Activated naive CD4-positive, alpha-beta T cell (primary cell): ENCODE results near the gene BTBD2.
"Not testable (repeated sequence)": the region's sequence is repeated elsewhere in the genome, so short reads cannot be mapped to it uniquely, and the experiment has no call there.

Experiments used
- DNase-seq, 4 experiments: peaks; one replicate each; lab custom pipeline; 2025; lab: John Stamatoyannopoulos, UW

Gene BTBD2

GRCh38 chr19:2039959-2040646 lies 24.6 kb upstream of the BTBD2 start:
- no peak for DNase-seq

GRCh38 chr19:2039089-2039958 lies 23.8 kb upstream of the BTBD2 start:
- DNase-seq, result no peak

- no peak for DNase-seq
Observed at GRCh38 chr19:2038284-2039088, 23.0 kb upstream of the BTBD2 start.

DNA sequence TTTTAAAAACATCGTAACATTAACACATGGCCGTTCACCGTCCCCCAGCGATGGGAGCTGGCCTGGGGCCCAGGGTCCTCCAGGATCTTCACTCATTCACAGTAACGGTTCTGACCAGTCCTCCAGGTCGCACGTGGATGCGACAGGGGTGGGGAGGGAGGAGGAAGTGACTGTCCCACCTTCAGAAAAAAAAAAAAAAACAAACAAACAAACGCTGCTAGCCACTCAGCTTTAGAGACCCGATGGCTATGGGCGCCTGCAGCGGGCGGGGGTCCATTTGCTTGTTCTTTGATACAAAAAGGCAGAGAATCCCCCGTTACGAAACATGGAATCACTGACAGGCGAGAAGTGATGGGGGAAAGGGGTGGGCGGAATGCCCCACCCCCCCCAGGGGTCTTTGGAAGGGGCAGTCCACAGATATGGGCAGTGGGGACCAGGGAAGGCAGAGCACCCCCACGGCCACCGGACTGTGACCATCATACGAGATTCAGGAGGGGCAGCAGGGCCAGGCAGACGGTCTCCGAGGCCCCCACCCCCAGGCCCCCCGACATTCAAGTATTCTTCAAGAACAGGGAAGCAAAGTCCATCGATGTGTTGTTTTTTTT lies 22.2 kb upstream of the BTBD2 start:
- no peak for DNase-seq

- no peak for DNase-seq
Observed at GRCh38 chr19:2036424-2036823, 20.9 kb upstream of the BTBD2 start.

DNA sequence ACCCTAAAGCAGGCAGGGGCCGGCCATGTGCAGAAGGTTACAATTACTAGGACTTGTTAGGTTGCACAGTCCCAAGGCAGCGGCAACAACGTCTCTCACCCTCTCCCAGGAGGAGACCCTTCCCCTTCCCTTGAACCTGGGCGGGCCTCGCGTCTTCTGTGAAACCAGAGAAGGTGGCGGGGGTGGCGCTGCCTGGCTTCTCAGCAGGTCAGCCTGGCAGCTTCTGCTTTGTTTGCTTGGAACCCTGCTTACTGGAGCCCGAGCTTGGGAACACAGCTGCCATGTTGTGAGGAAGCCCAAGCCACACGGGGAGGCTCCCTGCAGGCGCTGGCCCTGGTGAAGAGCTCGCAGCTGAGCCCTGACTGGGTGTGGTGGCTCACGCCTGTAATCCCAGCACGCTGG lies 20.1 kb upstream of the BTBD2 start:
- DNase-seq, result no peak

DNA sequence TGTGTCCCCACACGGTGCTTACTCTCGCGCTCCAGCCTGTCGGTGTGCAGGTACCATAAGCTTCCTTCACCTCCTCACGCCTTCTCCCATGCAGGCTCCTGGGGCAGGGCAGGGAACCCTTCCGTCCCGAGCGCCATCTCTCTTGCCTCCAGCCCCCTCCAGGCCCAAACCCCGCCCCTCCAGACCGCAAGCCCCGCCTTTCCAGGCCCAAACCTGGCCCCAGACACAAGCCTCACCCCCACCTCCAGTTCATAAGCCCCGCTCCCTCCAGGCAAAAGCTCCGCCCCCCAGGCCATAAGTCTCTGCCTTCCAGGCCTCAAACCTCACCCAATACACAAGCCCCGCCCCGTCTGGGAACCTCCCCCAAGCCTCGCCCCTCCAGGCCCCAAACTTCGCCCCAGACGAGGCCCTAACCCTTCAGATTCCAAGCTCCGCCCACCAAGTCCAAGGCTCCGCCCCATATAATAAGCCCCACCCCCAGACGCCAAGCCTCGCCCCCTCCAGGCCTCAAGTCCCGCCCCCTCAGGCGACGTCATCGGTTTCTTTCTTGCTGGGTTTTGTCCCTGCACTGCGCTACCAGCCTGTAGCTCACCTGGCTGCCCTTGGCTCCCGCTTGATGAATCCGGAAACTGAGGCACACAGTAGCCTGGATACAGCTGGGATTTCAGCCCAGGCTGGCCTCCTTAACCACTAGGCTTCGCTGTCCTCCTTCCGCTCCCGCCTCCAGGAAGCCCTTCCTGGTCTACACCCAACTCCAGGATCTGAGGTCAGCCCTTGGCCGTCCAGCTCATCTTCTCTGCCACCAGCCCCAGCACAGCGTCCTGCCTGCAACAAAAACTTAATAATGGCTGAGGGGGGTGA lies 19.4 kb upstream of the BTBD2 start:
- DNase-seq, result peak in 3 of 4 experiments; percentile 43 to 49 (median 48)

- not testable (repeated sequence) for DNase-seq
Observed at GRCh38 chr19:2034253-2034652, 18.7 kb upstream of the BTBD2 start.

DNA sequence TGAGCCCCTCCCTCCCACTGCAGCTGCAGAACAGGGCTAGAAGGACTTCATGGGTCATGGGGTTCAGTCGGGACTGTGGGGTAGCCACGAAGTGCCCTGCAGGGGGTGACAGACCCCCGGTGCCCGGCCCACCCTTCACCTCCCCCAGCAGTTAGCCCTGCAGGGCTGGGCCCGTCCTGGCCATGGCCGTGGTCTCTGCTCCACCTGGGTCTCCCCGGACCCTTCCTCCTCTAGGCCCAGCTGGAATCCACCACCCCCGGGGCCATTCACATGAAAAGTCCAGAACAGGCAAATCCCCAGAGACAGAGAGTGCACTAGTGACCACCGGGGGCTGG lies 18.3 kb upstream of the BTBD2 start:
- no peak for DNase-seq

DNA sequence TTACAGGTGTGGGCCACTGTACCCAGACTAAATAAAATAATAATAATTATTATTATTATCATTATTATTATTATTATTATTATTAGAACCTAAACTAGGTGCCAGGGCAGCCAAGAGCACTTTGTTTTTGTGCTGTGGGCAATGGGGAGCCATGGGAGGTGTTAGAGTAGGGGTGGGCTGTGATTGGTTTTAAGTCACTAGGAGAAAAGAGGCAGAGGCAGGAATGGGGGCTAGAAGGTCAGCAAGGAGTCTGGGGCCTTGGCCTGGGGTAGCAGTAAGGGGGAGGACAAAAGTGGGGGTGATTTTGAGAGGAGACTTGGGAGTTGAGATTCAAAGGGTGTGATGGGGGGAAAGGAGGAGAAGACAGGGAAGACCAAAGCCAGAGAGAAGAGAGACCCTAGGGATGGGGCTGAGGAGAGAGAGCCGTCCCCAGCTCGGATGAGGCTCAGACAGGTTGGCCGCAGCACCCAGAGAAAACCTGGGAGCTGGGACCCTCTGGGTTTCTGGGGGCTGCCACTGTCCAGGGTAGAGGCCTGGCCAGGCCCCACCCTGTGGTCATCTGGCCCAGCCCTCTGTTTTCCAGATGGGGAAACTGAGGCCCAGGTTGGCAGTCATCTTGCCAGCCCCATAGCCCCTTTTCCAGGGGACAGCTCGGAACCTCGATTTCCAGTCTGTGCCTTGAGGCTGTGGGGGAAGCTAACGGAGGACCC lies 17.8 kb upstream of the BTBD2 start:
- DNase-seq, result no peak

DNA sequence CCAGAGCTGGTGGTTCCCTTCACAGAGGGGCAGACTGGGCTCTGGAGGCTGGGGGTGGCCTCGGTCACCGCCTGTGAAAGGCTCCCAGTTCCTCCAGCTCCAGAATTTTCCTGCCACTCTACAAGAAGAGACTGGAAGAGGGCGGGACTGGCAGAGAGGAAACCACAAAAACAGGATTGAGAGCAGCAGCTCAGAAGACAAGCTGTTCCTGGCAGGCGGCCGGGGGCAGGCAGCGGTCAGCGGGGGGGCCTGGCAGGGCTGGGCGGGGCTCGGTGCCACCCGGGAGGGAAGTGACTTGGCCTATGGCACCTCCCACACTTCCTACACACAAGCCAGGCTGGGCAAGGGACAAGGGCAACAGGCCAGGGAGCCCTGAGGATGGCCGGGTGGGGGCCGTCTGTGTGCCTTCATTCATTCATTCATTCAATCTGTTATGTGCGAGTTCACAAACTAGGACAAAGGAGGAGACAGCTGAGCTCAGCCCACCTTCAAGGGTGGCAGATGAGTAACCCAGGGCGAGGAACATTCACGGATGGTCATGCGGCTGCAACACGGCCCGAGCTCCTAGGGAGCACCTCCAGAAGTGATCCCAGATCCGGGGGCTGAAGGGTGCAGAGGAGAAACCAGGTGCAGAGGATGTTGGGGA lies 16.9 kb upstream of the BTBD2 start:
- DNase-seq, result no peak

DNA sequence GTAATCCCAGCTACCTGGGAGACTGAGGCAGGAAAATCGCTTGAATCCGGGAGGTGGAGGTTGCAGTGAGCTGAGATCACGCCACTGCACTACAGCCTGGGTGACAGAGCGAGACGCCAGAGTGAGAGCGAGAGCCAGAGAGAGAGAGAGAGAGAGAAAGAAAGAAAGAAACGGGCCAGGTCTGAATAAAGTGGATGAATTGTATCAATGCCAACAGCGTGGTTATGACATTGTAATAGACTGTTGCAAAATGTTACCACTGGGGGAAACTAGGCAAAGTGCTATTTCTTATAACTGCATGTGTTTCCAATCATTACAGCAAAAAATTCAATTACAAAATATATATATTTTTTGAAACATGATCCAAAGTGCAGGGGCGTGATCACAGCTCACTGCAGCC lies 11.8 kb upstream of the BTBD2 start:
- DNase-seq, result no peak

DNA sequence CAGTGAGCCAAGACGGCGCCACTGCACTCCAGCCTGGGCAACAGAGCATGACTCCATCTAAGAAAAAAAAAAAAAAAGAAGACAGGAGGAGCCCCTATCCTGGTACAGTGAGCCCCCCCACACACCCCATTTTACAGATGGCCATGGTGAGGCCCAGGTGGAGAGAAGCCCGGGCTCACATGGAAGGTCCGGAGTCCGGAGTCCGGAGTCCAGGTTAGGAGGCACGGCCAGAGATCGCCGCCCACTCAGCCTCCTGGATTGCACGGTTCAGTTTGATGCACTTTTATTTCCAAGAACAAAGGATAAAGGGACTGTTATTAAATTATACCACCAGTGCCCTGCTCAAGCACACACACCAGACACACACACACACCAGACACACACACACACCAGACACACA lies 11.3 kb upstream of the BTBD2 start:
- DNase-seq, result no peak

DNA sequence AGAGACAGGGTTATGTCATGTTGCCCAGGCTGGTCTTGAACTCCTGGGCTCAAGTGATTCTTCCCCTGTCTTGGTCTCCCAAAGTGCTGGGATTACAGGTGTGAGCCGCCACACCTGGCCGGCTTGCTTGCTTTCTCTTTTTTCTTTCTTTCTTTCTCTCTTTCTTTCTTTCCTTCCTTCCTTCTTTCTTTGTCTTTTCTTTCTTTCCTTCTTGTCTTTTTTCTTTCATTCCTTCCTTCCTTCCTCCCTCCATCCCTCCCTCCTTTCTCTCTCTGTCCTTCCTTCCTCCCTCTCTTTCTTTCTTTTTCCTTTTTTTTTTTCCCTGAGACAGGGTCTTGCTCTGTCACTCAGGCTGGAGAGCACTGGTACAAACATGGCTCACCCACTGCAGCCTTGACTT lies 6.8 kb upstream of the BTBD2 start:
- DNase-seq, result no peak

GRCh38 chr19:2021453-2022140 lies 6.1 kb upstream of the BTBD2 start:
- no peak for DNase-seq

- no peak for DNase-seq
Observed at GRCh38 chr19:2018752-2019151, 3.2 kb upstream of the BTBD2 start.

- peak in 2 of 4 experiments; percentile 28 to 35 for DNase-seq
Observed at GRCh38 chr19:2016041-2016807, 710 bp upstream of the BTBD2 start.

DNA sequence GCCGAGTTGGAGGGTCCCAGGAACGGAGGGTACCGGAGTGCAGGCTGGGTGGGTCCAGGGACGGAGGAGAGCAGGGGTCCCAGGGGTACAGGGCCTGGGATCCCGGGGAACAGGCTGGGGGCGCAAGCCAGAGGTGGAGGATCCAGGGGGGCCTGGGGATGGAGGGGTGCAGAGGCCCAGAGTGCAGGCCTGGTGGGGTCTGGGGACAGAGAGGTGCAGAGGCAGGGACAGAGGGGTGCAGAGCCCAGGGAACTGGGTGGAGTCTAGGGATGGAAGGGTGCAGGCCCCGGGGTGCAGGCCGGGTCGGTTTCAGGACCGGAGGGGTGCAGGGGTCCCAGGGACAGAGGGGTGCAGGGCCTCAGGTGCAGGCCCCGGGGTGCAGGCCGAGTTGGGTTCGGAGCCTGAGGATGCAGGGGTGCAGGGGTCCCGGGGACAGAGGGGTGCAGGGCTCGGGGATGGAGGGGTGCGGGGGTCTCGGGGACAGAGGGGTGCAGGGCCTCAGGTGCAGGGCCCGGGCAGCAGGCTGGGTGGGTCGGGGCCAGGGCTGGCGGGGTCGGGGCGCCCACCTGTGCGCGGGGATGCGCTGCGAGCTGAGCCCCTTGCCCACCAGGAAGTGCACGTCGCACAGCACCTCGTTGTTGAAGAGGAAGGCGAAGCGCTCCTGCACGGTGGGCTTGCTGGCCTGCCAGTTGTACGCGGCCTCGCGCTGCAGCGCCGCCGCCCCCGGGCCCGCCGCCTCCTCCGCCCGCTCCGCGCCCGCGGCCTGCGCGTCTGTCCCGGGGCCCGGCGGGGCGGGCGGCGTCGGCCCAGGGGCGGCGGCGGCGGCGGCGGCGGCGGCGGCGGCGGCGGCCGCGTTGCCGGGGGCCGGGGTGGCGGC lies 545 bp downstream of the BTBD2 start:
- DNase-seq, result peak in 1 of 4 experiments; percentile 36
